Dermis lymphatic vessel endothelial cell (primary cell): ENCODE data around the gene EVI2B. TPM values are rescaled to one million over a fixed set of nuclear protein-coding genes. Genes with fewer than 3 reads are reported as not detected.

Source experiments
- total RNA-seq: library from RNA; depleted of rRNA; stranded (reverse); fragments of >200 nt; gene quantifications from 2 replicates; pipeline ENCODE4 v1.2.1, GENCODE V29; 2014

The EVI2B gene, protein sequence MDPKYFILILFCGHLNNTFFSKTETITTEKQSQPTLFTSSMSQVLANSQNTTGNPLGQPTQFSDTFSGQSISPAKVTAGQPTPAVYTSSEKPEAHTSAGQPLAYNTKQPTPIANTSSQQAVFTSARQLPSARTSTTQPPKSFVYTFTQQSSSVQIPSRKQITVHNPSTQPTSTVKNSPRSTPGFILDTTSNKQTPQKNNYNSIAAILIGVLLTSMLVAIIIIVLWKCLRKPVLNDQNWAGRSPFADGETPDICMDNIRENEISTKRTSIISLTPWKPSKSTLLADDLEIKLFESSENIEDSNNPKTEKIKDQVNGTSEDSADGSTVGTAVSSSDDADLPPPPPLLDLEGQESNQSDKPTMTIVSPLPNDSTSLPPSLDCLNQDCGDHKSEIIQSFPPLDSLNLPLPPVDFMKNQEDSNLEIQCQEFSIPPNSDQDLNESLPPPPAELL
- total RNA-seq, result under 0.01 TPM in 1 of 2 replicates, not detected in the other

DNA sequence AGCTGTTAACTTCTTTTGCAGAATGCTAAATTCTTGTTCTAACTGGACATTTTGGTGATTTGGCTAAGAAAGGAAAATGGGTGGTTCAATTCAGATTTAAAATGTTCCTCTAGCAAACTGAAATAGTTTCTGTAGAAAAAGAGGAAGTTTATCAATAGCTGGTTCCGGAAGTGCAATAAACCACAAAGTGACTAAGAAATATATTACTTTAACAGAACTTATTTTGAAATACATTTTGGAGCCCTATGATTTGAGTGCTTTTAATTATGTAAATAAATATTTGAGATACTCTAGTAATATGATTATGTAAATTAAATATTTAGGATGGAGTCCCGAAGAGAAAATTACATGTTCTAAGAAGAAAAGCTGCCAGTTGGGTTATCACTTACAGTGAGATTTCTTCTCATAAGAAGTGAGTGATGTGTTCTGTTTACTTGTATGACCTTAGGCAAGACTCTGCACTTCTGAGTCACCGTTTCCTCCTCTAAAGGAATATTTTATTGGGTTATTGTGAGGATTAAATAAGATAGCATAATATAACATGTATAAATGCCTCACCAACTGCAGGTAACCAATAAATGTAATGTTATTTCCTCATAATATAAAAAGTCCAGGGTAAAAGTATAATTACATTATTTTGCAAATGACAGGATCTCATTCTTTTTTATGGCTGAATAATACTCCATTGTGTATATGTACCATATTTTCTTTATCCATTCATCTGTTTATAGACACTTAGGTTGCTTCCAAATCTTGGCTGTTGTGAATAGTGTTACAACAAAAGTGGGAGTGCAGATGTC is at the start of gene EVI2B:
EVI2B (minus strand) TSS at position 73 of the 800 bp plus-strand sequence. CDS start 8,445 bp downstream, outside the sequence.

DNA sequence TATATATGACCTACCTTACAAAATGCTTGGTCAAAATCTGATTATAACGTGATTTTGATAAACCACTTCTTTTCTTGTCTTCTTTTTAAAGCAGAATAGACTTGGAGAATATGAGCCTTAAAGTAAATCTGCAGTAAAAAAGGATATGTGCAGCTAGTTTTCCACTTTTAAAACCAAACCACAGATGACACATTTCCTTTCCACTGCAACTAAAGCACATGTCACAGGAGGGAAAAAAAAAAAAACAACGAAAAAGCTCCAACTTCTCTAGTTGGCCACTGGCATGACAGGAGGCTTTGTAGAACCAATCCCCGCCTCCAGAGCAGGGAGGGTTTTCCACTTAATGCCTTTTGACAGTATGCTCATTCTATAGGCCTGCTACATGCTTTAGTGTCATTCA is 7.6 kb upstream of the EVI2B start, which contains the start of gene EVI2A:
EVI2A (minus strand) TSS at position 142 of the 400 bp plus-strand sequence. CDS start 2,609 bp downstream, outside the sequence.

DNA sequence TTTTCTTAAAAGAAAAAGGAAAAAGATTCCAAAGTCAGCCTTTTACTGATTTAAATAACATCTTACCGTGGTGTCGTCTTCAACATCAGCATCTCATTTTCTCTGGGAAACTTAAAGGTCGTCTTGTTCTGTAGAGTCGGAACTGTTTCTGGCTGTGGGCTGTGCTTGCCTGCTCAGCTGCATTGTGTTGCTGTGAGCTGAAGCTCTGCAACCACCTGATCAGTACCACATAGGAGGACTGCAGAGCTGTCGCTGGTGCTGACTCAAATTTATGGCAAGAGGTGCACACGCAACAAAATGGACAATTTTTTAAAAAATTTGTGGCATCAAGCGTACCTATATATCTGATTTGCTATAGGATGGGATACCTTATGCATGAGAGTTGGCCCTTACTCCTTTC is 16.8 kb downstream of the EVI2B start, which contains the start of gene OMG:
OMG (minus strand) TSS at position 150 of the 400 bp plus-strand sequence. CDS start 908 bp downstream, outside the sequence.

Other genes with a start within 250 kb of the EVI2B start
- gene NF1, start 219.1 kb downstream of the EVI2B start, total RNA-seq, result 21.9 and 29.9 TPM in 2 replicates
- gene OMG, start 16.8 kb downstream of the EVI2B start, total RNA-seq, result 2.4 and 7.9 TPM in 2 replicates
- gene EVI2A, start 7.6 kb upstream of the EVI2B start, total RNA-seq, result 0.11 and 0.17 TPM in 2 replicates
- gene RAB11FIP4, start 77.6 kb upstream of the EVI2B start, total RNA-seq, result 0.22 TPM in 1 of 2 replicates, not detected in the other